ENCODE data around the gene S100A14.

DNA sequence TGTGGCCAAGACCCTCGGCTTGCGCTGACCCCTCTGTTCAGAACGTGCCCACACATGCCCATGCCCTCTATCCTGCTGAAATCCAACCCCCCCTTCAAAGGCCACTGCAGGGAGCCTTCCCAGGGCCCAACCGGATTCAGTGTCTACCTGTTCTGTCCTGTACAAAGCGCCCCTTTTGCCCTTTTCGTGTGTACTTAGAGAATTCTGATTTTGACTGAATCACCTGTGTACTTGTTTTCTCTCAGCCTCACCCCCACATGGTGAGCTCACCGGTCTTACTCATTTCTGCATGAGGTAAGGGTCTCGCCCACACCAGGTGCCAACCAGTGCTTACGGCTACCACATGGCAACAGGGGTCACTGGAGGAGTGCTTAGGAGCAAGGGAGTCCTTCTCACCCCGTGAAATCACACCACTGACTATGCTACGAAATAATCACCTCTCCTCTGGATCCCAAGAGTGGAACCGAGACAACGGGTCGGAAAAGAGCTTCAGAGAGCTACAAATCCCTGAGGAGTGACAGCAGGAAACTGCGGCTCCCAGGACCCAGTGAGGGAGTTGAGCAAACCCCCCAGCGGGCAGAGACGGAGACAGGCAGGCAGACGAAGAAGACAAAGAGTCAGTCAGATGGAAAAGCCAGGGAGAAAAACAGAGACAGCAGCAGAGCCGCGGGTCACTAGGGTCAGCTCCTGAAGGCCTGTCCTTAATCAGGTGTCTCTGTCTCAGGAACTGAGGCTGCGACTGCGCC lies 48.3 kb downstream of the S100A14 start:
- TF ChIP-seq EZH2 (IDR thresholded peaks at IDR 0.05; ENCODE audit: insufficient read depth, poor library complexity, severe bottlenecking) (no peak), EZH2phosphoT487 (IDR thresholded peaks at IDR 0.05; ENCODE audit: insufficient read depth, low read depth) (no peak)

All from GM23248 (cell line).